ENCODE data around the gene ACTL10.

The ACTL10 gene

GRCh38 chr20:33675136-33675959, 8.6 kb downstream of the ACTL10 start:
- TF ChIP-seq GATA3 (IDR thresholded peaks at IDR 0.05; ENCODE audit: low read depth, low read length) (no peak), GATA2 (IDR thresholded peaks at IDR 0.05; ENCODE audit: low read depth, low read length) (no peak)

GRCh38 chr20:33676121-33676520, 9.4 kb downstream of the ACTL10 start:
- TF ChIP-seq GATA3 (IDR thresholded peaks at IDR 0.05; ENCODE audit: low read depth, low read length) (no peak), GATA2 (IDR thresholded peaks at IDR 0.05; ENCODE audit: low read depth, low read length) (no peak)

GRCh38 chr20:33676652-33677645, 10.2 kb downstream of the ACTL10 start:
- TF ChIP-seq GATA2 (IDR thresholded peaks at IDR 0.05; ENCODE audit: low read depth, low read length) (no peak), GATA3 (IDR thresholded peaks at IDR 0.05; ENCODE audit: low read depth, low read length) (no peak)

- no peak for TF ChIP-seq GATA2 (IDR thresholded peaks at IDR 0.05; ENCODE audit: low read depth, low read length)
- no peak for TF ChIP-seq GATA3 (IDR thresholded peaks at IDR 0.05; ENCODE audit: low read depth, low read length)
Observed at GRCh38 chr20:33677991-33678702, 11.4 kb downstream of the ACTL10 start.

- no peak for TF ChIP-seq GATA3 (IDR thresholded peaks at IDR 0.05; ENCODE audit: low read depth, low read length)
- TF ChIP-seq GATA2 (IDR thresholded peaks at IDR 0.05; ENCODE audit: low read depth, low read length) = no peak
Observed at GRCh38 chr20:33679758-33680485, 13.2 kb downstream of the ACTL10 start.

GRCh38 chr20:33680686-33681085, 13.9 kb downstream of the ACTL10 start:
- no peak for TF ChIP-seq GATA2 (IDR thresholded peaks at IDR 0.05; ENCODE audit: low read depth, low read length)
- no peak for TF ChIP-seq GATA3 (IDR thresholded peaks at IDR 0.05; ENCODE audit: low read depth, low read length)

GRCh38 chr20:33681288-33681687, 14.5 kb downstream of the ACTL10 start:
- TF ChIP-seq GATA2 (IDR thresholded peaks at IDR 0.05; ENCODE audit: low read depth, low read length) = no peak
- TF ChIP-seq GATA3 (IDR thresholded peaks at IDR 0.05; ENCODE audit: low read depth, low read length) = no peak

- TF ChIP-seq GATA2 (IDR thresholded peaks at IDR 0.05; ENCODE audit: low read depth, low read length) (no peak), GATA3 (IDR thresholded peaks at IDR 0.05; ENCODE audit: low read depth, low read length) (no peak)
Observed at GRCh38 chr20:33681728-33682353, 15.1 kb downstream of the ACTL10 start.

- TF ChIP-seq GATA2 (IDR thresholded peaks at IDR 0.05; ENCODE audit: low read depth, low read length) (no peak), GATA3 (IDR thresholded peaks at IDR 0.05; ENCODE audit: low read depth, low read length) (no peak)
Observed at GRCh38 chr20:33684533-33685327, 18.0 kb downstream of the ACTL10 start.

GRCh38 chr20:33685328-33686099, 18.8 kb downstream of the ACTL10 start:
- TF ChIP-seq GATA2 (IDR thresholded peaks at IDR 0.05; ENCODE audit: low read depth, low read length) (no peak), GATA3 (IDR thresholded peaks at IDR 0.05; ENCODE audit: low read depth, low read length) (no peak)

Data from SH-SY5Y (cell line).